ENCODE data around the gene SOS1. TPM values are rescaled to one million over a fixed set of nuclear protein-coding genes. Genes with fewer than 3 reads are reported as not detected.

The SOS1 gene
- total RNA-seq, 6 donors from 2014 or later = 10.4 to 51.2 (median 25.3) TPM

DNA sequence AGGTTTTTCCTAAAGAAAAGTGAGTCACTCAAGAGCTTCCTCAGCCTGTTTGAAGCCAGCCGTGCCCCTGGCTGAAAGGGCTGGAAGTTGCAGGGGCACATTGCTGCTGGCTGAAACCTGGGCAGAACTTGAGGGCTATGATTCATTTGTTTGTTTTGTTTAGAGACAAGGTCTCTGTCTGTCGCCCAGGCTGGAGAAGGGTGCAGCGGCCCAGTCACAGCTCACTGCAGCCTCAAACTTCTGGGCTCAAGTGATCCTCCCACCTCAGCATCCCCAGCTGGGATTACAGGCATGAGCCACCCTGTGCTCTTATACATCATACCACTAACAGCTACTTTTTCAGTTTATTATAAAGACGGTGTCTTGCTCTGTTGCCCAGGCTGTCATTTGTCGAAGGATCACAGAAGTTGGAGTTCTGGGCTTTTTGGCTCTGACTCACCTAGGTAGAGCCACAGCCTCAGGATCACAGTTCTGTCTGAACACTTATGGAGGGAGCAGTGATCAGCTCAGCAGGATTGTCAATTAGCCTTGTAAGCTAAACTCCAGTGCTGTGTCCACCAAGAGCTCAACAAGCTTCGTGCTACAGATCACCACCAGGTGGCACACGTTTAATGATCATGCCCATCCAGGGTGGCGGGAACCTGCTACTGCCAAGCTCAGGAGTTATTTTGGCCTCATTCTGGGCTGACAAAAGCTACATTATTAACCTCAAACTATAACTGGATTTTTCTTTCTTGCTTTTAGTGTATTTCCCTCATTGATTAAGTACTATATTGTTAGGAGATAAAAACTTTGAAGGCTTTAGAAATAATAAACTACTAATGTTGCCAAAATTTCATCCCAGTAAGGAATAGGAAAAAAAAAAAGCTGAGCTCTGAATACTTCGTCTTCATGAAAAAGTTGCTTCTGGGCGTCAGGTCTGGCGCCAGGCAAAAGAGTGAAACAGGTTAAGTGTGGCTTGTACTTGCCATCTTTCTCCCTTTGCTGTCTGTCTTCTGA is 173.3 kb downstream of the SOS1 start:
- H3K36me3 ChIP-seq = no peaks in the 10 kb centered on the region
- DNase-seq = peak in 1 of 2 donors; percentile 78
- no peak overlapping the region for H3K4me3 ChIP-seq
- no peaks in the 10 kb centered on the region for H3K27me3 ChIP-seq
- no peaks in the 10 kb centered on the region for H3K4me1 ChIP-seq
- 59 to 65% methylated on average over 11 of the region's 11 CpGs for WGBS, 2 donors
- no peak overlapping the region for H3K27ac ChIP-seq
- no peak for TF ChIP-seq POLR2AphosphoS5 (IDR thresholded peaks at IDR 0.05)
- TF ChIP-seq, protein P1, sequence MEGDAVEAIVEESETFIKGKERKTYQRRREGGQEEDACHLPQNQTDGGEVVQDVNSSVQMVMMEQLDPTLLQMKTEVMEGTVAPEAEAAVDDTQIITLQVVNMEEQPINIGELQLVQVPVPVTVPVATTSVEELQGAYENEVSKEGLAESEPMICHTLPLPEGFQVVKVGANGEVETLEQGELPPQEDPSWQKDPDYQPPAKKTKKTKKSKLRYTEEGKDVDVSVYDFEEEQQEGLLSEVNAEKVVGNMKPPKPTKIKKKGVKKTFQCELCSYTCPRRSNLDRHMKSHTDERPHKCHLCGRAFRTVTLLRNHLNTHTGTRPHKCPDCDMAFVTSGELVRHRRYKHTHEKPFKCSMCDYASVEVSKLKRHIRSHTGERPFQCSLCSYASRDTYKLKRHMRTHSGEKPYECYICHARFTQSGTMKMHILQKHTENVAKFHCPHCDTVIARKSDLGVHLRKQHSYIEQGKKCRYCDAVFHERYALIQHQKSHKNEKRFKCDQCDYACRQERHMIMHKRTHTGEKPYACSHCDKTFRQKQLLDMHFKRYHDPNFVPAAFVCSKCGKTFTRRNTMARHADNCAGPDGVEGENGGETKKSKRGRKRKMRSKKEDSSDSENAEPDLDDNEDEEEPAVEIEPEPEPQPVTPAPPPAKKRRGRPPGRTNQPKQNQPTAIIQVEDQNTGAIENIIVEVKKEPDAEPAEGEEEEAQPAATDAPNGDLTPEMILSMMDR (IDR thresholded peaks at IDR 0.05) = peak; percentile 43 to 63 (median 54)
- ATAC-seq (ENCODE audit: low FRiP score in 2 of 2) = peak; percentile 71 to 77
- no peaks in the 10 kb centered on the region for H3K9me3 ChIP-seq

DNA sequence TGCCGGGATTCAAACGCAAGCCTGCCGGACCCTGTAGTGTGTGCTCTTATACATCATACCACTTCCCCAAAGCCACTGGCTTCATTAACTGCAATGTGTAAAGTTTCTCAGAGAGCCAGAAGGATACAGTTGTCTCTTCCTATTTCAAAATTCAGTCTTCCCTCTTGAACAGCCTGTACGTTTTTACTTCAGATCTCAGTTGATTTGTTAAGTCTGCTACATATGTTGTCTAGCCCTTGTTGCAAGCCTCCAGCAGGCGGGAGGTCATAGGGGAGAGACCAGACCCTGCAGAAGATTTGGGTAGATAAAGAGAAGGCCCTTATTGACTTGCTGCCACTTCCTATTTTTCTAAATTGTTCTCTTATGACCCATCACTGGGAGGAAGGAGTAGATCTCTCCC is 174.9 kb downstream of the SOS1 start:
- Histone ChIP-seq H3K9me3 (no peaks in the 10 kb centered on the region), H3K4me3 (no peak overlapping the region), H3K27ac (no peak overlapping the region), H3K27me3 (no peaks in the 10 kb centered on the region), H3K36me3 (no peaks in the 10 kb centered on the region), H3K4me1 (no peaks in the 10 kb centered on the region)
- ATAC-seq (ENCODE audit: low FRiP score in 2 of 2) = no peak
- no peak for DNase-seq
- WGBS, 2 donors = 66 to 76% methylated on average over 5 of the region's 5 CpGs
- TF ChIP-seq POLR2A (IDR thresholded peaks at IDR 0.05) (no peak), EP300 (IDR thresholded peaks at IDR 0.05) (no peak), POLR2AphosphoS5 (IDR thresholded peaks at IDR 0.05) (no peak)
- TF ChIP-seq, protein P1 (IDR thresholded peaks at IDR 0.05) = no peak

DNA sequence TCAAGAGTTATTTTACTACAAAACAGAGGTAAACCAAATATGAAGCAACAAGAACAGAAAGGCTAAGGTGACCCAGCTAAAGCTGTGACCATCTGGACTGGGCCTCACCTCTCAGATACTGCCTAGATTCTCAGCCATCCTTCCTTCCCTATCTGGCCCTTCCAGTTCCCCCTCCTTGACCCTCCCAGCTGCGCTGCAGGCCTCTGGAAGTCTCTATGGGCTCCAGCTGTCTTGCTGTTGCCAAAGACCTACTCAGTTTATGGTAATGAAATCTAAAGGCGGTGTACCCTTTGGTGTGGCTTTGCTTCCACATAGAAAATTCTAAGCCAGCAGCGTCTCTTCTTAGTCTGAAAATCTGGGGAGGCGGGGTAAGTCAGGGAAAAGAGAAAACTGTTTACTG is 175.5 kb downstream of the SOS1 start:
- WGBS, 2 donors = 77 to 85% methylated on average over 4 of the region's 4 CpGs
- H3K27ac ChIP-seq = no peak overlapping the region
- TF ChIP-seq, protein P1 (IDR thresholded peaks at IDR 0.05) = no peak
- TF ChIP-seq POLR2A (IDR thresholded peaks at IDR 0.05) (no peak), EP300 (IDR thresholded peaks at IDR 0.05) (no peak), POLR2AphosphoS5 (IDR thresholded peaks at IDR 0.05) (no peak)
- H3K4me3 ChIP-seq = no peak overlapping the region
- H3K4me1 ChIP-seq = no peaks in the 10 kb centered on the region
- DNase-seq (no peak), ATAC-seq (ENCODE audit: low FRiP score in 2 of 2) (no peak)
- H3K36me3 ChIP-seq = no peaks in the 10 kb centered on the region
- H3K9me3 ChIP-seq = no peaks in the 10 kb centered on the region
- no peaks in the 10 kb centered on the region for H3K27me3 ChIP-seq

DNA sequence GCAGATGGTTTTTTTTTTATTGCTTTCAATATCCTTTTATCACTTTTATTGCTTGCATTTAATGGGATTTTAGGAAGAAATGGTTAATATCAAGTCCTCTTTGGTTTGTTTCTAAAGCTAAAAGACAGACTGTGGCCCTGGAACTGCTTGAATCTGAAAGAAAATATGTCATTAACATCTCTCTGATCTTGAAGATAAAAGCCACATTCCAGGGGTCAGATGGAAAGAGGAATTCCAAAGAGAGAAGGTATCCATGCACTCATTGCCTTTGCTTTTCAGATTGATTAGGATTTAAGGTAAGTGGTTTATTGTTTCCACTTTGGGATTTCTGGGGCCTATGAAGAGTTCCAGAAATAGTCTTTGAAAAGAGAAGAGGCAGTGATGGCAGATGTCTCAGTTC is 177.1 kb downstream of the SOS1 start:
- Histone ChIP-seq H3K36me3 (no peaks in the 10 kb centered on the region), H3K27me3 (no peaks in the 10 kb centered on the region), H3K27ac (no peak overlapping the region), H3K4me1 (no peaks in the 10 kb centered on the region), H3K4me3 (no peak overlapping the region), H3K9me3 (no peaks in the 10 kb centered on the region)
- ATAC-seq (ENCODE audit: low FRiP score in 2 of 2) = no peak
- no peak for TF ChIP-seq POLR2A (IDR thresholded peaks at IDR 0.05)
- no peak for TF ChIP-seq POLR2AphosphoS5 (IDR thresholded peaks at IDR 0.05)
- TF ChIP-seq, protein P1 (IDR thresholded peaks at IDR 0.05) = no peak
- no peak for TF ChIP-seq EP300 (IDR thresholded peaks at IDR 0.05)
- no peak for DNase-seq

DNA sequence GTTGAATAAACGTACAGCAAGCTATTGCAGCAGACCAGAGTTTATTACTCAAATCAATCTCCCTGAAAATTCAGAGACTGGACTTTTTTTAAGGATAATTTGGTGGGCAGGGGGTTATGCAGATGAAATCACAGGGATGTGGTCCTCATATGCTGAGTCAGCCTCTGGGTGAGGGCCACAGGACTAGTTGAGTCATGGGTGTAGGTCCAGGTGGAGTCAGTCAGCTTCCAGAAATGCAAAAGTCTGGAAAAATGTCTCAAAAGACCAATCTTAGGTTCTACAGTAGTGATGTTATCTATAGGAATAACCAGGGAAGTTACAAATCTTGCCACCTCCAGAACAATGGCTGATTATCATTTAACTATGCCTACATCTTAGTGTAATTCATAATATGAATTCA is 180.1 kb downstream of the SOS1 start:
- ATAC-seq (ENCODE audit: low FRiP score in 2 of 2) = no peak
- no peak overlapping the region for H3K27ac ChIP-seq
- WGBS, 2 donors = 89 to 96% methylated on average over 1 of the region's 1 CpG

More for the DNA sequence above, 180.1 kb downstream of the SOS1 start:
- H3K36me3 ChIP-seq = no peaks in the 10 kb centered on the region
- no peaks in the 10 kb centered on the region for H3K9me3 ChIP-seq
- no peaks in the 10 kb centered on the region for H3K27me3 ChIP-seq
- H3K4me3 ChIP-seq = no peak overlapping the region
- DNase-seq = no peak
- TF ChIP-seq POLR2A (IDR thresholded peaks at IDR 0.05) (no peak), EP300 (IDR thresholded peaks at IDR 0.05) (no peak), POLR2AphosphoS5 (IDR thresholded peaks at IDR 0.05) (no peak)
- TF ChIP-seq, protein P1 (IDR thresholded peaks at IDR 0.05) = no peak
- H3K4me1 ChIP-seq = no peaks in the 10 kb centered on the region

Measured in upper lobe of left lung (tissue), 6 donors.